ENCODE measurements around the gene C1QTNF6. TPM values are rescaled to one million over a fixed set of nuclear protein-coding genes. Genes with fewer than 3 reads are reported as not detected.

C1QTNF6 gene
- total RNA-seq, 1 donor from 2014 or later, result 3.3 TPM

DNA sequence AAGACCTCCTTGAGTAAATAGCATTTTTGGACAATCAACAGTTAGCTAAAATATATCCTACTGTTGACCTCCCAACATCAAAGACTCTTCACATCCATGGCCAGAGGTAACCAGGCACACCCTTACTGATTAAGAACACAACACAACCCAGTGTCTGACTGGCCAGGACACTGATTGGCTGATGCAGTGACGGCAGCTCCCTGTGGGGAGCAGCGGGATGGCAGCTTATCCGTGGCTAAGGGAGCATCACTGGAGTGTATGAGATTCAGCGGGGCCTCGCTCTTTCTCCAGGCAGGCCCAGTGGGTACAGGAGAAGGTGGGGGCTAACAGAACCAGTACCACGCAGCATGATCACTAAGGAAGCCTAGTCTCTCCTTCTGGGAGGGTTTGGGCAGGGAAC is 28.0 kb downstream of the C1QTNF6 start:
- DNase-seq, result no peak
- H3K4me1 Mint-ChIP-seq (ENCODE audit: low read depth, unreplicated experiment), result peaks cover 2% of the 10 kb centered on the region
- peaks cover 7% of the 10 kb centered on the region for H3K9me3 Mint-ChIP-seq (ENCODE audit: unreplicated experiment)
- H3K27ac Mint-ChIP-seq (ENCODE audit: unreplicated experiment), result no peak overlapping the region
- TF ChIP-seq, protein P1, sequence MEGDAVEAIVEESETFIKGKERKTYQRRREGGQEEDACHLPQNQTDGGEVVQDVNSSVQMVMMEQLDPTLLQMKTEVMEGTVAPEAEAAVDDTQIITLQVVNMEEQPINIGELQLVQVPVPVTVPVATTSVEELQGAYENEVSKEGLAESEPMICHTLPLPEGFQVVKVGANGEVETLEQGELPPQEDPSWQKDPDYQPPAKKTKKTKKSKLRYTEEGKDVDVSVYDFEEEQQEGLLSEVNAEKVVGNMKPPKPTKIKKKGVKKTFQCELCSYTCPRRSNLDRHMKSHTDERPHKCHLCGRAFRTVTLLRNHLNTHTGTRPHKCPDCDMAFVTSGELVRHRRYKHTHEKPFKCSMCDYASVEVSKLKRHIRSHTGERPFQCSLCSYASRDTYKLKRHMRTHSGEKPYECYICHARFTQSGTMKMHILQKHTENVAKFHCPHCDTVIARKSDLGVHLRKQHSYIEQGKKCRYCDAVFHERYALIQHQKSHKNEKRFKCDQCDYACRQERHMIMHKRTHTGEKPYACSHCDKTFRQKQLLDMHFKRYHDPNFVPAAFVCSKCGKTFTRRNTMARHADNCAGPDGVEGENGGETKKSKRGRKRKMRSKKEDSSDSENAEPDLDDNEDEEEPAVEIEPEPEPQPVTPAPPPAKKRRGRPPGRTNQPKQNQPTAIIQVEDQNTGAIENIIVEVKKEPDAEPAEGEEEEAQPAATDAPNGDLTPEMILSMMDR (IDR thresholded peaks at IDR 0.05; ENCODE audit: partially characterized antibody, unreplicated experiment), result no peak
- no peaks in the 10 kb centered on the region for H3K36me3 Mint-ChIP-seq (ENCODE audit: unreplicated experiment)
- no peak overlapping the region for H3K4me3 Mint-ChIP-seq (ENCODE audit: unreplicated experiment)
- peaks cover 11% of the 10 kb centered on the region for H3K27me3 Mint-ChIP-seq (ENCODE audit: unreplicated experiment)

DNA sequence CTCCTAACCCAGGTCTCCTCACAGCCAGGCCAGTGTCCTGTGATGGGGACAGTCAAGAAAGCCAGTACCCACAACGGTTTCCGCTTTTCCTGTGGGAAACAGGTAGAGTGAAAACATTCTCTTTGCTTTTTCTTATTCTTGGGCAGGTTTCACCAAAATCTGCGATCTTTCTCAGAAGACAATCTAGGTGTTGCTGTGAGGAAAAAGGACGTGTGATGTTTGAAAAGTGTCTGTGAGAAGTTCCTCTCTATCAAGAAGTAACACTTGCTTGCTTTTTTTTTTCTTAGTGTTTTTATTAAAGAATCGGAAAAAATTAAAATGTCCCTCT is 29.1 kb downstream of the C1QTNF6 start:
- H3K9me3 Mint-ChIP-seq (ENCODE audit: unreplicated experiment), result peaks cover 7% of the 10 kb centered on the region
- no peak overlapping the region for H3K27ac Mint-ChIP-seq (ENCODE audit: unreplicated experiment)
- DNase-seq, result no peak
- peaks cover 12% of the 10 kb centered on the region for H3K27me3 Mint-ChIP-seq (ENCODE audit: unreplicated experiment)
- peaks cover 2% of the 10 kb centered on the region for H3K4me1 Mint-ChIP-seq (ENCODE audit: low read depth, unreplicated experiment)
- H3K36me3 Mint-ChIP-seq (ENCODE audit: unreplicated experiment), result no peaks in the 10 kb centered on the region
- H3K4me3 Mint-ChIP-seq (ENCODE audit: unreplicated experiment), result no peak overlapping the region
- TF ChIP-seq, protein P1 (IDR thresholded peaks at IDR 0.05; ENCODE audit: partially characterized antibody, unreplicated experiment), result no peak

DNA sequence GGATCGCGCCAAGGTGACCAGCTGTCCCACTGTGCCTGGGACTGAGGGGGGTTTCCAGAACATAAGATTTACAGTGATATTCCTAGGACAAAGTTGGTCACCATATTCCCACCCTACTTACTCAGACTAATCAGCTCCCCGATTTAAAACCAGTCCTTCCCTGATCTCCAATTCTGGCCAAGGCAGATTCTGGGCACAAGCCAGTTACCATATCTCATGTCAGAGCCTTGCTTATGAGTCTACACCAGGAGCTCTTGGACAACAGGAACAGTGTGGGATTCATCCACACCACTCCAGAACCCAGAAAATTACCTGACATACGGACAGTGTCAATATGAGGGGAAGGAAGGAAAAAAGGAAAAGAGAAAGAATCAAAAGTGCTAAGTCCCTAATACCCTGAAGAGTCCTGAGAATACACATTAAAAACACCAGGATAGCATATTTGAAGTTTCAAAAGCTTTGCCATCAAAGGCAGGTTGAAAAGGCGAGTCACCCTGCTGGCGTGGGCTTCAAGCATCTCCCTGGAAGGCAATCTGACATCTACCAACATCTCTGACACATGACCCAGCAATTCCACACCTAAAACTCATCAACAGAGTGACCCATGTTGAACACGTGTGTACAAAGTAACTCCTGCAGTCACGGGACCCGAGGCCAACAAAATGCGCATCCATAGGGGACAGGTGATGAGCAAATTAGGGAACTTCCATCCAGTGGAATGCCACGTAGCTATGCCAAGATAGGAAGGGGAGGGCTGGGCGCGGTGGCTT is 30.3 kb downstream of the C1QTNF6 start:
- Mint-ChIP-seq H3K4me3 (ENCODE audit: unreplicated experiment) (no peak overlapping the region), H3K27ac (ENCODE audit: unreplicated experiment) (no peak overlapping the region), H3K36me3 (ENCODE audit: unreplicated experiment) (no peaks in the 10 kb centered on the region), H3K9me3 (ENCODE audit: unreplicated experiment) (peaks cover 7% of the 10 kb centered on the region), H3K4me1 (ENCODE audit: low read depth, unreplicated experiment) (peaks cover 2% of the 10 kb centered on the region), H3K27me3 (ENCODE audit: unreplicated experiment) (peaks cover 12% of the 10 kb centered on the region)
- no peak for DNase-seq
- TF ChIP-seq, protein P1 (IDR thresholded peaks at IDR 0.05; ENCODE audit: partially characterized antibody, unreplicated experiment), result no peak

DNA sequence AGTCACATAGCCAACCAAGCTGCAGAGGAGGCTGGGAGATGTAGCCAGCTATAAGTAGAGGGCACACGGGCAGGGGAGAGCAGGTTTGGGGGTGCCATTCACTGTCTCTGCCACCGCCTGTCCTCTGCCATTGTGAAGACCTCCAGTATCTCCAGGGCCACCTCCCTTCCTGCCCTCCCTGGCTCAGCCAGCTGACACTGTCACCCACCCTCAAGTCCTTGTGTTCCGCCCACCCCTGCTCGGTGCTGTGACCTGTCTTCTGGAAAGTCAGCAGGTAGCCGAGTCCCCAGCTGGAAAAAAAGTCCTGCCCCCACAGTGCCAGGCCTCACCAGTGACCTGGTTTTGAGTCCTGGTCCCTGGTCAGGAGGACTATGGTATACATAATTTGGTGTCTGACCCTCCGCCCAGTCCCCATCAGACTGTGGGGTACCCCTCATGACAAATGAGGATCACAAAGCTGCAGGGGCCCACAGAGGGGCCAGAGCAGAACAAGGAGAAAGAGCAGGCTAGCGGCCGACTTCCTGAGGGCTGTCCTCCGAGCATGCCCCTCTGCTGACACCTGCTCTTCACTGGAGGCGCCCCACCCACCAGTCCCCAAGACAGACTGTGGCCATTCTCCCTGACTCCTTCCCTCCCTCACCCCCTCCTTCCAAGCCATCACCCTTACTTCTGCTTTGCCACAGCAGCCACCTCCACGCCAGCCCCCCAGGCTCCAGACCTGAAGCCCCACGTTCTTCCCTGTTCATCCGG is 31.2 kb downstream of the C1QTNF6 start:
- H3K27ac Mint-ChIP-seq (ENCODE audit: unreplicated experiment), result no peak overlapping the region
- H3K27me3 Mint-ChIP-seq (ENCODE audit: unreplicated experiment), result peaks cover 10% of the 10 kb centered on the region
- H3K9me3 Mint-ChIP-seq (ENCODE audit: unreplicated experiment), result peaks cover 9% of the 10 kb centered on the region
- no peak for DNase-seq
- peaks cover 7% of the 10 kb centered on the region for H3K36me3 Mint-ChIP-seq (ENCODE audit: unreplicated experiment)
- no peak overlapping the region for H3K4me3 Mint-ChIP-seq (ENCODE audit: unreplicated experiment)
- H3K4me1 Mint-ChIP-seq (ENCODE audit: low read depth, unreplicated experiment), result peaks cover 2% of the 10 kb centered on the region
- TF ChIP-seq, protein P1 (IDR thresholded peaks at IDR 0.05; ENCODE audit: partially characterized antibody, unreplicated experiment), result no peak

DNA sequence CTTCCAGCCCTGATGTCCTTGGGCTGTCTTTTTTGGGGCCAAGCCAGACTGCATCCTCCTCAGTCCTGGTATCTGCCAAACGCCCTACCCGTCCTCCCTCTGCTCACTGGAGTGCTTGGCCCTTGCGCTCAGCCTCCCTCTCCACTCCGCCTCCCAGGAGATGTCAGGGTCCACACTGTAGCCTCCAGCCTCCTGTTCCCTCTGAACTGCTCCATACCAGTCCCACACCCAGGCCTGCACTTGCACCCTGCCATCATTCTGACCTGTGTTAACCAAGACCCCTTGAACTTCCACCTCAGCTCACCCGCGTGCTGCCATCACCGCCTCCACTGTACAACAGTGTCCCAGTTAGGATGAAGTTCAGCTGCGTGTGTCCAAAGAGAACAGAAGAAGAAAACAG is 32.1 kb downstream of the C1QTNF6 start:
- Mint-ChIP-seq H3K4me1 (ENCODE audit: low read depth, unreplicated experiment) (peaks cover 2% of the 10 kb centered on the region), H3K27me3 (ENCODE audit: unreplicated experiment) (peaks cover 10% of the 10 kb centered on the region), H3K9me3 (ENCODE audit: unreplicated experiment) (peaks cover 10% of the 10 kb centered on the region), H3K4me3 (ENCODE audit: unreplicated experiment) (no peak overlapping the region), H3K36me3 (ENCODE audit: unreplicated experiment) (peaks cover 13% of the 10 kb centered on the region), H3K27ac (ENCODE audit: unreplicated experiment) (no peak overlapping the region)
- DNase-seq, result no peak
- TF ChIP-seq, protein P1 (IDR thresholded peaks at IDR 0.05; ENCODE audit: partially characterized antibody, unreplicated experiment), result no peak

Data from glutamatergic neuron (in vitro differentiated cells).